ENCODE data around the gene PLCB1. TPM values are rescaled to one million over a fixed set of nuclear protein-coding genes. Genes with fewer than 3 reads are reported as not detected.

PLCB1 gene
- total and polyA plus RNA-seq, 2 experiments from 2014 or later: 8.0 to 17.6 TPM

DNA sequence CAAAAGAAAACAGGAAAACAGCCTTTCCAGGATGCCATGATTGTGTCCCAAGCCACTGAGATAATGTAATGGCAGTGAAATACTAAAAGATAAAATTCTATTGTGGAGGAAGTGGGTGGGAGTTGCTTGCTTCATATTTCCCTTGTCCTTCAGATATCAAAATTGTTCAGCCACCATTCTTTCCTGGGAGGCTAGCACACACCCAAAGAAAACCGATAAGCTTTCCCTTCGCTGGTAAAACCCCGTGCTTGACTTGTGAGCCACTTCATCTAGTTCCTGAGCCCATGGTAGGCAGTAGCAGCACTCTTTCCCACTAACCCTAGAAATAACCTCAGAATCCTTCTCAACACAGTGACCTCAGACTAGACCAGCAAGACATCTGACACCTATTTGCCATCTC lies 579.4 kb downstream of the PLCB1 start:
- Histone ChIP-seq H3K4me3 (no peak overlapping the region), H3K27ac (no peak overlapping the region), H3K27me3 (no peaks in the 10 kb centered on the region), H3K4me1 (ENCODE audit: low read depth) (no peaks in the 10 kb centered on the region), H3K36me3 (no peaks in the 10 kb centered on the region), H3K9me3 (ENCODE audit: low read depth) (no peaks in the 10 kb centered on the region)
- DNase-seq (ENCODE audit: low read depth in 1 of 2, low spot score in 1 of 2): peak in 1 of 2 donors; percentile 32
- TF ChIP-seq, protein P1, sequence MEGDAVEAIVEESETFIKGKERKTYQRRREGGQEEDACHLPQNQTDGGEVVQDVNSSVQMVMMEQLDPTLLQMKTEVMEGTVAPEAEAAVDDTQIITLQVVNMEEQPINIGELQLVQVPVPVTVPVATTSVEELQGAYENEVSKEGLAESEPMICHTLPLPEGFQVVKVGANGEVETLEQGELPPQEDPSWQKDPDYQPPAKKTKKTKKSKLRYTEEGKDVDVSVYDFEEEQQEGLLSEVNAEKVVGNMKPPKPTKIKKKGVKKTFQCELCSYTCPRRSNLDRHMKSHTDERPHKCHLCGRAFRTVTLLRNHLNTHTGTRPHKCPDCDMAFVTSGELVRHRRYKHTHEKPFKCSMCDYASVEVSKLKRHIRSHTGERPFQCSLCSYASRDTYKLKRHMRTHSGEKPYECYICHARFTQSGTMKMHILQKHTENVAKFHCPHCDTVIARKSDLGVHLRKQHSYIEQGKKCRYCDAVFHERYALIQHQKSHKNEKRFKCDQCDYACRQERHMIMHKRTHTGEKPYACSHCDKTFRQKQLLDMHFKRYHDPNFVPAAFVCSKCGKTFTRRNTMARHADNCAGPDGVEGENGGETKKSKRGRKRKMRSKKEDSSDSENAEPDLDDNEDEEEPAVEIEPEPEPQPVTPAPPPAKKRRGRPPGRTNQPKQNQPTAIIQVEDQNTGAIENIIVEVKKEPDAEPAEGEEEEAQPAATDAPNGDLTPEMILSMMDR (IDR thresholded peaks at IDR 0.05; ENCODE audit: low read depth, low read length): no peak

DNA sequence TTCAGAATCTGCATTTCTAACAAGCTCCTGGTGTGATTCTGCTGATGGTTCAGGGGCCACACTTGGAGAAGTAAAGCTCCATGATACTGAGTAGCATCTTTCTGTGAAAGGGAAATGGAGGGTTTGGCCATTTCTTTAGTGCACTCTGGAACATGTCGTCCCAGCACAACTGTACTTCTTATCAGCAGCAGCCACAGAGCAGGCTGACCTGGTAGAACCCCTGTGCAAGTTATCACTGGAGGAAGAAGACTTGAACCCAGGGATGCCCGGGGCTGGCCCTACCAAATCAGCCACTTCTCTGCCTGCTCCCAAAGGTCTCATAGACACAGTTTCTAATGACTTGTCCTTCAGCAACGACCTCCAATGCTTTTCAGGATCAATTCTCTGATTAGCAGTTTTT lies 582.1 kb downstream of the PLCB1 start:
- TF ChIP-seq, protein P1 (IDR thresholded peaks at IDR 0.05; ENCODE audit: low read depth, low read length): no peak
- H3K9me3 ChIP-seq (ENCODE audit: low read depth): no peaks in the 10 kb centered on the region
- H3K36me3 ChIP-seq: no peaks in the 10 kb centered on the region
- H3K4me1 ChIP-seq (ENCODE audit: low read depth): no peaks in the 10 kb centered on the region
- no peak for DNase-seq (ENCODE audit: low read depth in 1 of 2, low spot score in 1 of 2)
- no peak overlapping the region for H3K4me3 ChIP-seq
- H3K27ac ChIP-seq: no peak overlapping the region
- H3K27me3 ChIP-seq: no peaks in the 10 kb centered on the region

DNA sequence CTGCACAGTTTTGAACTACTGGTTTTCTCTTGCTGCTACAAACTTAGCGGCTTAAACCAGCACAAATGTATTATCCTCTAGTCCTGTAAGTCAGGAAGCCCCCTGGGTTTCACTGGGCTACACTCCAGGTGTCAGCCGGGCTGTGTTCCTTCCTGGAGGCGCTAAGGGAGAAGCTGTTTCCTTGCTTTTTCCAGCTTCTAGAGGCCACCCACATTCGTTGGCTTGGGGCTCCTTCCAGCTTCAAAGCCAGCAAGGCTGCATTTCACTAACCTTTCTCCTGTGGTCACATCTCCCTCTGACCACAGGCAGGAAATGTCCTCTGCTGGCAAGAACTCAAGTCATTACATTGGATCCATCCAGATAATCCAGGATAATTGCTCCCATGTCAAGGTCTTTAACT lies 586.2 kb downstream of the PLCB1 start:
- TF ChIP-seq, protein P1 (IDR thresholded peaks at IDR 0.05; ENCODE audit: low read depth, low read length): no peak
- H3K36me3 ChIP-seq: no peaks in the 10 kb centered on the region

DNA sequence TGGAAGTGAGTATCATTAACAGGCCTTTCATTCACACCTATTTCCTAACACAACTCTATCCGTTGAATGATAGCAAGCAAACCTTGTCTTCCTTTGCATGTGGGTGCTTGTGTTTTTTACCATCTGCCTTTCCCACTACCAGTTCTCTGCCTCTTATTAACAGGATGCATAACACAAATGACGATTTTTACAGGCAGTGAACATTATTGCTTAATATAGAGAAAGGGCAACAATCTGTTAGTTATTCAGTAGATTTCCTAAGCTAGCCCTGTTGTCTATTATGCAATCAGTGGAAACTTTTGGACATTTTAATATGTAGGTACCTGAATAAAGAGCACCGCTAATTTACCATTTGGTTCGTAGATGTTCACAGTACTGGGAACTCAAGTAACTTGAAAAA lies 588.0 kb downstream of the PLCB1 start:
- TF ChIP-seq, protein P1 (IDR thresholded peaks at IDR 0.05; ENCODE audit: low read depth, low read length): no peak
- DNase-seq (ENCODE audit: low read depth in 1 of 2, low spot score in 1 of 2): peak in 1 of 2 donors; percentile 49
- H3K27me3 ChIP-seq: no peaks in the 10 kb centered on the region
- no peaks in the 10 kb centered on the region for H3K4me1 ChIP-seq (ENCODE audit: low read depth)
- no peaks in the 10 kb centered on the region for H3K36me3 ChIP-seq
- no peak overlapping the region for H3K27ac ChIP-seq
- H3K9me3 ChIP-seq (ENCODE audit: low read depth): no peaks in the 10 kb centered on the region
- H3K4me3 ChIP-seq: no peak overlapping the region

More for the DNA sequence above, 586.2 kb downstream of the PLCB1 start:
- H3K4me1 ChIP-seq (ENCODE audit: low read depth): no peaks in the 10 kb centered on the region
- no peak overlapping the region for H3K4me3 ChIP-seq
- H3K9me3 ChIP-seq (ENCODE audit: low read depth): no peaks in the 10 kb centered on the region
- no peak overlapping the region for H3K27ac ChIP-seq
- no peak for DNase-seq (ENCODE audit: low read depth in 1 of 2, low spot score in 1 of 2)
- no peaks in the 10 kb centered on the region for H3K27me3 ChIP-seq

DNA sequence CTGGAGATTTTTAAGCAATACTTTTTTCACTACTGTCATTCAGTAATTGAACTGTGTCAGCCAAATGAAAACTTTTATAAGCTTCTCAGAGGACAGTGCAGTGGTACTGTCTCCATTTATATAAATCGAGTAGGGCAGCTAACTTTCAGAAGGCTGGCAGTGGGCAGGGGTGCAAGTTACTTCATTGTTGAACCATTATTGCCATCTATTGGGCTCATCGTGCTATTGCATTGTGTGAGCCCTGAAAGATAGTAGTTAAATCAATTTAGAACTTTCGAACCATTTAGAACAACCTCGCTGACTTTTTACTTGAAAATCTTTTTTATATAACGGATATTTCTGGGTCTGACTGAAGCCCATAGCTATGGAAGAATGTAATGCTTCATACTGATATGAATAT lies 589.0 kb downstream of the PLCB1 start:
- H3K27me3 ChIP-seq: no peaks in the 10 kb centered on the region
- TF ChIP-seq, protein P1 (IDR thresholded peaks at IDR 0.05; ENCODE audit: low read depth, low read length): peak; percentile 78
- no peak overlapping the region for H3K4me3 ChIP-seq
- H3K9me3 ChIP-seq (ENCODE audit: low read depth): no peaks in the 10 kb centered on the region
- H3K36me3 ChIP-seq: no peaks in the 10 kb centered on the region
- H3K4me1 ChIP-seq (ENCODE audit: low read depth): no peaks in the 10 kb centered on the region
- no peak overlapping the region for H3K27ac ChIP-seq
- DNase-seq (ENCODE audit: low read depth in 1 of 2, low spot score in 1 of 2): peak; percentile 72 to 77
